Sigmoid colon (tissue), 4 donors: ENCODE measurements around the gene SRC.

Source experiments
- POLR2A ChIP-seq, 2 donors: fragments of 450-650 bp; IDR thresholded peaks; one replicate each; pipeline ENCODE4 v1.6.1; 2016; ENCODE audit warnings: antibody characterized with exemption in 2 of 2, mild to moderate bottlenecking in 2 of 2, moderate library complexity in 2 of 2
- POLR2AphosphoS5 ChIP-seq, 4 donors: sonication (generic); formaldehyde crosslinking; IDR thresholded peaks; one replicate each; pipeline ENCODE4 v1.6.1; 2017; ENCODE audit warnings: antibody characterized with exemption in 4 of 4
- TF ChIP-seq, protein P1 (sequence below), 4 experiments: fragments of 450-650 bp in 3 of 4; fragments of 200-600 bp in 1 of 4; IDR thresholded peaks; one replicate each; pipeline ENCODE4 v1.5.1; 2016 to 2019; ENCODE audit warnings: antibody characterized with exemption in 4 of 4, mild to moderate bottlenecking in 3 of 4, moderate library complexity in 2 of 4

DNA sequence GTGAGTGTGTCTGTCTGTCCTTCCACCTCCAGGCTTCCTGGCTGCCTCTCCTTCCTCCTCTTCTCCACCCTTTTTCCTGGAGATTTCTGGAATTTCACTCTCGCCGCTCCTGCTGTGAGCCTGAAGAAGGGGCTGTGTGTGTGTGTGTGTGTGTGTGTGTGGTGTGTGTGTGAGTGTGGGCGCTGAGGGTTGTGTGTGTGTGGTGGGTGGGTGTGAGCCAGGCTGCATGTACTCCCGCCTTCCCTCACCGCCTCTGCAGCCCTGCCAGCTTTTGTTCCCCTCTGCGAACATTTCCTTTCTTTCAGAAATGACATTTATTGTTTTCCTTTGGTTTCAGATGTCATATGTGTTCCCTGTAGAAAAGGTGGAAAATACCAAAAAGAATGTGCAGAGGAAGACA is 76.0 kb downstream of the SRC start:
- TF ChIP-seq, protein P1, sequence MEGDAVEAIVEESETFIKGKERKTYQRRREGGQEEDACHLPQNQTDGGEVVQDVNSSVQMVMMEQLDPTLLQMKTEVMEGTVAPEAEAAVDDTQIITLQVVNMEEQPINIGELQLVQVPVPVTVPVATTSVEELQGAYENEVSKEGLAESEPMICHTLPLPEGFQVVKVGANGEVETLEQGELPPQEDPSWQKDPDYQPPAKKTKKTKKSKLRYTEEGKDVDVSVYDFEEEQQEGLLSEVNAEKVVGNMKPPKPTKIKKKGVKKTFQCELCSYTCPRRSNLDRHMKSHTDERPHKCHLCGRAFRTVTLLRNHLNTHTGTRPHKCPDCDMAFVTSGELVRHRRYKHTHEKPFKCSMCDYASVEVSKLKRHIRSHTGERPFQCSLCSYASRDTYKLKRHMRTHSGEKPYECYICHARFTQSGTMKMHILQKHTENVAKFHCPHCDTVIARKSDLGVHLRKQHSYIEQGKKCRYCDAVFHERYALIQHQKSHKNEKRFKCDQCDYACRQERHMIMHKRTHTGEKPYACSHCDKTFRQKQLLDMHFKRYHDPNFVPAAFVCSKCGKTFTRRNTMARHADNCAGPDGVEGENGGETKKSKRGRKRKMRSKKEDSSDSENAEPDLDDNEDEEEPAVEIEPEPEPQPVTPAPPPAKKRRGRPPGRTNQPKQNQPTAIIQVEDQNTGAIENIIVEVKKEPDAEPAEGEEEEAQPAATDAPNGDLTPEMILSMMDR (IDR thresholded peaks at IDR 0.05) = no peak
- no peak for TF ChIP-seq POLR2A (IDR thresholded peaks at IDR 0.05)
- no peak for TF ChIP-seq POLR2AphosphoS5 (IDR thresholded peaks at IDR 0.05)
